Brain microvascular endothelial cell (primary cell): ENCODE measurements around the gene CALCR.

Experiments used
- DNase-seq: peaks from one replicate; pipeline ENCODE4 v3.0.0-alpha.2; 2020
- H3K27ac ChIP-seq: fragments of 250-450 bp; sonication (Bioruptor Pico); 2 replicates; pipeline ENCODE4 v1.5.1; 2020; ENCODE audit warnings: mild to moderate bottlenecking, moderate library complexity
- H3K27me3 ChIP-seq: fragments of 250-450 bp; sonication (Bioruptor Pico); replicated peaks from 2 replicates; pipeline ENCODE4 v1.5.1; 2020; ENCODE audit warnings: mild to moderate bottlenecking
- H3K36me3 ChIP-seq: fragments of 250-450 bp; sonication (Bioruptor Pico); replicated peaks from 2 replicates; pipeline ENCODE4 v1.5.1; 2020; ENCODE audit warnings: mild to moderate bottlenecking
- H3K4me3 ChIP-seq: 2 replicates; pipeline ENCODE4 v1.5.1; 2011; ENCODE audit warnings: low read depth, mild to moderate bottlenecking, control low read depth, low read length, moderate library complexity
- in situ Hi-C: cut with HindIII; loops from 2 replicates; pipeline ENCODE4 v1.10.0; 2017; ENCODE audit warnings: low sequenced_read_pairs, low pct_ligation_motif_present
- TF ChIP-seq, protein P1 (sequence below): IDR thresholded peaks from 2 replicates; pipeline ENCODE4 v1.5.1; 2011; ENCODE audit warnings: low read depth, mild to moderate bottlenecking, moderate library complexity, low read length, control low read depth, inconsistent platforms; ENCODE audit errors: missing control alignments

CALCR gene

GRCh38 chr7:93475811-93476210 lies 98.7 kb downstream of the CALCR start:
- in situ Hi-C loops, result no loop called here
- Histone ChIP-seq H3K27me3 (no peaks in the 10 kb centered on the region), H3K4me3 (no peak overlapping the region), H3K36me3 (no peaks in the 10 kb centered on the region), H3K27ac (no peak overlapping the region)
- no peak for DNase-seq
- TF ChIP-seq, protein P1, sequence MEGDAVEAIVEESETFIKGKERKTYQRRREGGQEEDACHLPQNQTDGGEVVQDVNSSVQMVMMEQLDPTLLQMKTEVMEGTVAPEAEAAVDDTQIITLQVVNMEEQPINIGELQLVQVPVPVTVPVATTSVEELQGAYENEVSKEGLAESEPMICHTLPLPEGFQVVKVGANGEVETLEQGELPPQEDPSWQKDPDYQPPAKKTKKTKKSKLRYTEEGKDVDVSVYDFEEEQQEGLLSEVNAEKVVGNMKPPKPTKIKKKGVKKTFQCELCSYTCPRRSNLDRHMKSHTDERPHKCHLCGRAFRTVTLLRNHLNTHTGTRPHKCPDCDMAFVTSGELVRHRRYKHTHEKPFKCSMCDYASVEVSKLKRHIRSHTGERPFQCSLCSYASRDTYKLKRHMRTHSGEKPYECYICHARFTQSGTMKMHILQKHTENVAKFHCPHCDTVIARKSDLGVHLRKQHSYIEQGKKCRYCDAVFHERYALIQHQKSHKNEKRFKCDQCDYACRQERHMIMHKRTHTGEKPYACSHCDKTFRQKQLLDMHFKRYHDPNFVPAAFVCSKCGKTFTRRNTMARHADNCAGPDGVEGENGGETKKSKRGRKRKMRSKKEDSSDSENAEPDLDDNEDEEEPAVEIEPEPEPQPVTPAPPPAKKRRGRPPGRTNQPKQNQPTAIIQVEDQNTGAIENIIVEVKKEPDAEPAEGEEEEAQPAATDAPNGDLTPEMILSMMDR, result no peak

DNA sequence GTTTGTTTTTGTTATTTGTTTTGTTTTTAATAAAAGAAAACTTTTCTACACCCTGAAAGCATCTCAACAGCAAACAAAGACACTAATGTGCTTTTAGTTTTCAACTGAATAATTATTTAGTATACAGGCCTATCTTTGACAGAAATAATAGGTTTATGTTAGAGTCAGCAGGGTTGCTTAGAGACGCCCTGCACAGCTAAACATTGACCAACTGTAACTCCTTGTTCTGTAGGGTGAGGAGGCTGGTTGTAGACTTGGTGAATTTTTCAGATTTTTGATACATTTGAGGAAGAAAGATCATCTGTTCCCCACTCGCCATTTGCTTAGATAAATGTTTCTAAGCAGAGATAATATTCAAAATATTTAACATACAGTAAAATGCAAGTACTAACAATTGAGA lies 103.1 kb downstream of the CALCR start:
- Histone ChIP-seq H3K27ac (no peak overlapping the region), H3K27me3 (no peaks in the 10 kb centered on the region), H3K36me3 (no peaks in the 10 kb centered on the region), H3K4me3 (no peak overlapping the region)
- TF ChIP-seq, protein P1, result no peak
- no peak for DNase-seq
- in situ Hi-C loops, result no loop called here

DNA sequence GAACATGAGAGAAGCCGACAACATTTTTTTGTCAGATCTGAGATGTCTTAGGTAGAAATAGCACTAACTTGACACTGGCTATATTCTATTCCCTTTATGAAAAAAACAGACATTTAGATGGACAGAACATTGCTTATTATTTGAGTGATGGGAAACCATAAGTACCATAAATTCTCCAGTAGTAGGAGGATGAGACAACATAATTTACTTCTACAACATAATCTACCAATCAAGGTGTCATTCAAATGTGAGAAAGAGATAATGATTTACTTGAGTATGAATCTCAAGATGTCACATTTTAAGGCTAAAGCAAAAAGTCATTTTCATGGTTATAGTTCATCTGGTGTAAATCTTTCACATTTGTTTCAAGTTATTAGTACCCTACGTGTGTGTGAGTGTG lies 110.8 kb downstream of the CALCR start:
- in situ Hi-C loops, result no loop called here
- no peak for DNase-seq
- TF ChIP-seq, protein P1, result no peak
- Histone ChIP-seq H3K27me3 (no peaks in the 10 kb centered on the region), H3K36me3 (no peaks in the 10 kb centered on the region), H3K27ac (no peak overlapping the region), H3K4me3 (no peak overlapping the region)

DNA sequence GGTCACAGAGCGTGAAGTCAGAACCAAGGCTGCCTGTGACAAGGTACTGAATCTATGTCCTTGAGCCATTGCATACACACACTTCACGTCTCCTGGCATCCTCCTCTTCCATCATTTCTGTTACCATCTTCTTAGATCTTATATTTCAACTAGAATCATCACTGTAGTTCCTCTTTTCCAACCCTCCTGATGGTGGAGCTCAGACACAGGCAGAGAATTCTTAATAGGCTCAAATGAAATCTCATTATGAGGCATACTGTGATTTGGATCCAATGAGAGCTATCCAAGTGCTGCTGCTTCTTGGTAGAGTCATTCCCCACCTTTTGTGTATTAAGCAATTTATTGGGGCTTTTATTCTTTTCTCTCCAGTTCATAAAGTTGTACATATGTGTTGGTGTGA lies 113.2 kb downstream of the CALCR start:
- in situ Hi-C loops, result no loop called here
- no peaks in the 10 kb centered on the region for H3K36me3 ChIP-seq
- H3K4me3 ChIP-seq, result no peak overlapping the region
- TF ChIP-seq, protein P1, result no peak
- H3K27ac ChIP-seq, result no peak overlapping the region
- DNase-seq, result no peak
- H3K27me3 ChIP-seq, result no peaks in the 10 kb centered on the region

GRCh38 chr7:93453262-93453661 lies 121.3 kb downstream of the CALCR start:
- TF ChIP-seq, protein P1, result no peak
- Histone ChIP-seq H3K4me3 (no peak overlapping the region), H3K27ac (no peak overlapping the region), H3K36me3 (no peaks in the 10 kb centered on the region), H3K27me3 (peaks cover 5% of the 10 kb centered on the region)
- in situ Hi-C loops, result no loop called here
- no peak for DNase-seq

- Histone ChIP-seq H3K36me3 (no peaks in the 10 kb centered on the region), H3K27ac (no peak overlapping the region), H3K27me3 (peaks cover 11% of the 10 kb centered on the region), H3K4me3 (no peak overlapping the region)
- in situ Hi-C loops, result no loop called here
- no peak for DNase-seq
- TF ChIP-seq, protein P1, result no peak
These were observed 126.3 kb downstream of the CALCR start for GRCh38 chr7:93448176-93448575.
